Adrenal gland (tissue), 5 donors: ENCODE results near the gene KCTD2.

Experiments used
- CTCF ChIP-seq, 6 experiments: fragments of 450-650 bp in 4 of 6; fragments of 200-600 bp in 2 of 6; sonication (generic) in 1 of 6; IDR thresholded peaks; 1 replicate in 5 of 6; 2 replicates in 1 of 6; pipeline versions ENCODE4 v1.5.1 to v1.8.0; 2016 to 2021; ENCODE audit warnings: antibody characterized with exemption in 6 of 6, mild to moderate bottlenecking in 2 of 6, moderate library complexity in 1 of 6
- POLR2A ChIP-seq, 2 donors: fragments of 450-650 bp; IDR thresholded peaks; one replicate each; pipeline ENCODE4 v1.6.1; 2017; ENCODE audit warnings: antibody characterized with exemption in 2 of 2, mild to moderate bottlenecking in 2 of 2, moderate library complexity in 1 of 2
- donor health status: DM: no; HTN: no; CAD: no.

- TF ChIP-seq CTCF (IDR thresholded peaks at IDR 0.05) = no peak
- no peak for TF ChIP-seq POLR2A (IDR thresholded peaks at IDR 0.05)
Observed at GRCh38 chr17:75024686-75025397, 22.2 kb upstream of the KCTD2 start.
